A673 (cell line): ENCODE measurements around the gene TTF1.

Experiments used
- EZH2 ChIP-seq: fragments of 200-600 bp; sonication (generic); IDR thresholded peaks from 2 replicates; pipeline ENCODE4 v1.6.1; 2017; ENCODE audit warnings: borderline replicate concordance, low read depth, mild to moderate bottlenecking, mixed read lengths, antibody characterized with exemption, low read length; ENCODE audit not compliant: poor library complexity, severe bottlenecking
- TF ChIP-seq, protein P1 (sequence below): fragments of 300-800, 200-600 bp; sonication (generic); conservative IDR thresholded peaks from 2 replicates; pipeline ENCODE4 v1.5.1; 2017; ENCODE audit warnings: low read depth, mild to moderate bottlenecking, antibody characterized with exemption, low read length, moderate library complexity, mixed read lengths

DNA sequence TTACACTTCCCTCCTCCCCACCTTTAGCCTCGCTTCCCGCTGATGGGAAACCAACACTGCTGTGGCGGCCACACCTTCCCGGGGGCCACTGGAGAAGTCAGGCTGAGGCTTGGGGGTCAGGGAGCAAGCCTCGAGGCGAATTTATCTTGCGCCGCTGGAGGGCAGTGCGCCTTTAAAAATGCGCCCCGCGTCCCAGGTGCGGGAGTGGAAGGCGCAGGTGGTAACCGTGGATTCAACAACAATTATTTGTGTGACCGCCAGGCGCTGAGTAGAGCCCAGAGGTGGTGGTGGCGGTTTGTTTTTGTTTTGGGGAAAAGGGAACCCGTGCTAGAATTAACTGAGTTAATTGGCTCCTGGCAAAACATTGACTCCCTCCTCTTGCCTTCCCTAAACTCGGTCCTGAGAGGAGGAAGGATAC is 4.5 kb upstream of the TTF1 start:
- TF ChIP-seq, protein P1, sequence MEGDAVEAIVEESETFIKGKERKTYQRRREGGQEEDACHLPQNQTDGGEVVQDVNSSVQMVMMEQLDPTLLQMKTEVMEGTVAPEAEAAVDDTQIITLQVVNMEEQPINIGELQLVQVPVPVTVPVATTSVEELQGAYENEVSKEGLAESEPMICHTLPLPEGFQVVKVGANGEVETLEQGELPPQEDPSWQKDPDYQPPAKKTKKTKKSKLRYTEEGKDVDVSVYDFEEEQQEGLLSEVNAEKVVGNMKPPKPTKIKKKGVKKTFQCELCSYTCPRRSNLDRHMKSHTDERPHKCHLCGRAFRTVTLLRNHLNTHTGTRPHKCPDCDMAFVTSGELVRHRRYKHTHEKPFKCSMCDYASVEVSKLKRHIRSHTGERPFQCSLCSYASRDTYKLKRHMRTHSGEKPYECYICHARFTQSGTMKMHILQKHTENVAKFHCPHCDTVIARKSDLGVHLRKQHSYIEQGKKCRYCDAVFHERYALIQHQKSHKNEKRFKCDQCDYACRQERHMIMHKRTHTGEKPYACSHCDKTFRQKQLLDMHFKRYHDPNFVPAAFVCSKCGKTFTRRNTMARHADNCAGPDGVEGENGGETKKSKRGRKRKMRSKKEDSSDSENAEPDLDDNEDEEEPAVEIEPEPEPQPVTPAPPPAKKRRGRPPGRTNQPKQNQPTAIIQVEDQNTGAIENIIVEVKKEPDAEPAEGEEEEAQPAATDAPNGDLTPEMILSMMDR, result peak; percentile 75
- no peak for TF ChIP-seq EZH2
